GM12865 (cell line): ENCODE data around the gene ANP32D.
"Not testable (repeated sequence)": the region's sequence is repeated elsewhere in the genome, so short reads cannot be mapped to it uniquely, and the experiment has no call there.

Experiments
- DNase-seq: peaks from one replicate; pipeline ENCODE4 v3.0.0; 2010; ENCODE audit warnings: low read depth
- H3K4me3 ChIP-seq: 2 replicates; pipeline ENCODE4 v1.5.1; 2011; ENCODE audit warnings: mild to moderate bottlenecking, low read depth, low read length, control low read depth
- TF ChIP-seq, protein P1 (sequence below): IDR thresholded peaks from 2 replicates; pipeline ENCODE4 v1.5.1; 2011; ENCODE audit warnings: low read length, control low read depth, low read depth, inconsistent platforms; ENCODE audit not compliant: insufficient read depth; ENCODE audit errors: missing control alignments

ANP32D gene

DNA sequence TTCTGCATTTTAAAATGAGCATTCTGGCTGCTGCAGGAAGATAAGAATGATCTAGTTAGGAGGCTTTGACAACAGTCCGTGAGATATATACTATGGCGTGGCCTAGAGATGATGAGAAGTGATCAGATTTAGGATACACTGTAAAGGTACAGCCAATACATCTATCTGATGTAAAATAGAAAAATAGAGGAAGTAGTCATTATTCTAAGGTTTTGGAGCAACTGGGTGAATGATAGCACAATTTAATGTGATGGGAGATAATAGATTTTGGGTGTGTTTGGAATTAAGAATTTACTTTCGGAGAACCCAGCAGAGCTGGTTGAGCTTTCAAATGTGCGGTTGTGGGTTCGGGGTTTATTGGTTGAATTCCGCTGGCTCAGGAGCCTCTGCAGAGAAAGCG, at the start of gene ANP32D:
Gene ANP32D (plus strand): TSS at position 301 of the 400 bp plus-strand sequence. CDS start 106 bp downstream, outside the sequence.
- TF ChIP-seq, protein P1, sequence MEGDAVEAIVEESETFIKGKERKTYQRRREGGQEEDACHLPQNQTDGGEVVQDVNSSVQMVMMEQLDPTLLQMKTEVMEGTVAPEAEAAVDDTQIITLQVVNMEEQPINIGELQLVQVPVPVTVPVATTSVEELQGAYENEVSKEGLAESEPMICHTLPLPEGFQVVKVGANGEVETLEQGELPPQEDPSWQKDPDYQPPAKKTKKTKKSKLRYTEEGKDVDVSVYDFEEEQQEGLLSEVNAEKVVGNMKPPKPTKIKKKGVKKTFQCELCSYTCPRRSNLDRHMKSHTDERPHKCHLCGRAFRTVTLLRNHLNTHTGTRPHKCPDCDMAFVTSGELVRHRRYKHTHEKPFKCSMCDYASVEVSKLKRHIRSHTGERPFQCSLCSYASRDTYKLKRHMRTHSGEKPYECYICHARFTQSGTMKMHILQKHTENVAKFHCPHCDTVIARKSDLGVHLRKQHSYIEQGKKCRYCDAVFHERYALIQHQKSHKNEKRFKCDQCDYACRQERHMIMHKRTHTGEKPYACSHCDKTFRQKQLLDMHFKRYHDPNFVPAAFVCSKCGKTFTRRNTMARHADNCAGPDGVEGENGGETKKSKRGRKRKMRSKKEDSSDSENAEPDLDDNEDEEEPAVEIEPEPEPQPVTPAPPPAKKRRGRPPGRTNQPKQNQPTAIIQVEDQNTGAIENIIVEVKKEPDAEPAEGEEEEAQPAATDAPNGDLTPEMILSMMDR = no peak
- no peak within 1 kb of the TSS for H3K4me3 ChIP-seq
- no peak for DNase-seq

DNA sequence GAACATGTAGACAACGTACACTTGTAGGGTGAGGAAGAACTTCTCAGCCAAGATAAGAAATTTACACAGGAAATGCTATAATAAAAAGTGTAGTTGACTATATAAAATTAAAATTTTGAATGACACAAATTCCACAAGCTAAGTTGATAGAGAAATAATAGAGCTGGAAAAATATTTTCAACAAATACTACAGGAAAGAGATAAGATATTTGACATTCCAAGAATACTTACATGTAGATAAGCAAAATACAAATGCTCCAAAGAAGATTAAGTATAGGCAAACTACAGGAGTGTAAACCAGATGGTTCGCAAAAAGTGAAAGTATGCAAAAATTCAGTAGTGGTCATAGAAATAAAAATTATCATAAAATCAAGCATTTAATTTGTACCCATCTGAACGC, 49.2 kb upstream of the ANP32D start:
- TF ChIP-seq, protein P1 = no peak
- no peak overlapping the region for H3K4me3 ChIP-seq
- no peak for DNase-seq

DNA sequence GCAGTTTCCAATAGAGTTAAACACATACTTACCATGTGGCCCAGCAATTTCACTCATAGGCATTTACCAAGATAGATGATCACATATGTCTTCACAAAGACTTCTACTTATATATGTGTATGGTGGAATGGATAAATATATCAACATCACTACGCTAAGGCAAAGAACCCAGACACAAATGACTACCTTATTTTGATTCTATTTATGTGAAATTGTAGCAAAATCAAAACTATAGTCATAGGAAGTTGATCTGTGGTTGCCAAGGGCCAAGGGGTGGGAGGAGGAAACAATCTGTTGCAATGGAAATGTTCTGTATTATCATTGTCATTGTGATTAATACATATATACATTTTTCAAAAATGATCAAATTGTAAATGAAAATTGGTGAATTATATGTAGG, 47.7 kb upstream of the ANP32D start:
- DNase-seq = no peak
- TF ChIP-seq, protein P1 = no peak
- no peak overlapping the region for H3K4me3 ChIP-seq

DNA sequence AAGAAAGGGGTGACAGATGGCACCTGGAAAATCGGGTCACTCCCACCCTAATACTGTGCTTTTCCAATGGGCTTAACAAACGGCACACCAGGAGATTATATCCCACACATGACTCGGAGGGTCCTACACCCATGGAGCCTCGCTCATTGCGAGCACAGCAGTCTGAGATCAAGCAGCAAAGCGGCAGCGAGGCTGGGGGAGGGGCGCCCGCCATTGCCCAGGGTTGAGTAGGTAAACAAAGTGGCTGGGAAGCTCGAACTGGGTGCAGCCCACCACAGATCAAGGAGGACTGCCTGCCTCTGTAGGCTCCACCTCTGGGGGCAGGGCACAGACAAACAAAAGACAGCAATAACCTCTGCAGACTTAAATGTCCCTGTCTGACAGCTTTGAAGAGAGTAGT, 38.3 kb upstream of the ANP32D start:
- DNase-seq, H3K4me3 ChIP-seq: not testable (repeated sequence)

DNA sequence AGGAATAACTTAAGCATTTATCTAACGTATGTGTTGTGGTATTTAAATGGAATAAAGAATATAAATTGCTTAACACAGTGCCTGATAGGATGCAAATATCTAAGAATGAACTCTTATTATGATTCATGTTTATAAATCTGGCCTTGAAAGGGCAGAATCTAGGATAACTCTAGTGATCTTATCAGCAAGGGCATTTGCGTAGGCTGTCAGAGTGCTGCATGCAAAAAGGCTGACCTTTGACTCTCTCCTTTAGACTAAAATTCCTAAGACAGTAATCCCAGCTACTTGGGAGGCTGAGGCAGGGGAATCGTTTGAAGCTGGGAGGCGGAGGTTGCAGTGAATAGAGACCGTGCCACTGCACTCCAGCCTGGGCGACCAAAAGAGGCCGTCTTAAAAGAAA, 31.3 kb upstream of the ANP32D start:
- TF ChIP-seq, protein P1 = no peak
- no peak for DNase-seq
- no peak overlapping the region for H3K4me3 ChIP-seq

DNA sequence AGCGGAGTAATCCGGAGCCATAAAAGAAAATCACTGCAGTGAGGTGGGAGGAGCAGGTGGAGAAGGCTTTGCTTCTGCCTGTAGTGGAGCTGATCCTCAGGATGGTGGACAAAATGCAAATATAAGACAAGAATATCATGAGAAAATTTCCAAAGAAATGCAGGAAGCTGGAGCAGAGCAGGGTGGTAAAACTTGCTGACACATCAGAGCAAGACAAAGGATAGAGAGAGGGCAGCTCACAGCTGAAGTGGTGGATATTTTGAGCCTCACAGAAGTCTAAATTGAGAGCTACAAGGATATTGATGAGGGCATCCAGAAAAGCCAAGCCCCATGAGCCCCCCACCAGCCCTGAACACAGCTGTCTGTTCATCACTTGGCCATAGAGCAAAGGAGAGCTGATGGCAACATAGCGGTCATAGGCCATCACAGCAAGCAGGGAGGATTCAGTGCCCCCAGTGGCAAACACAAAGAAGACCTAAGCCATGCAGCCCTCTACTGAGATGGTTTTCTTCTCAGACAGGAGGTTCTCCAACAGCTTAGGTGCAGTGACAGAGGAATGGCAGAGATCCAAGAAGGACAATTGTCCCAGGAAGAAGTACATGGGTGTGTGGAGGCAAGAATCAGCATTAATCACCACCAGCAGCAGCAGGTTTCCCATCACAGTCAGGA, 30.0 kb upstream of the ANP32D start:
- TF ChIP-seq, protein P1 = peak; percentile 32
- H3K4me3 ChIP-seq = no peak overlapping the region
- DNase-seq = peak; percentile 40

DNA sequence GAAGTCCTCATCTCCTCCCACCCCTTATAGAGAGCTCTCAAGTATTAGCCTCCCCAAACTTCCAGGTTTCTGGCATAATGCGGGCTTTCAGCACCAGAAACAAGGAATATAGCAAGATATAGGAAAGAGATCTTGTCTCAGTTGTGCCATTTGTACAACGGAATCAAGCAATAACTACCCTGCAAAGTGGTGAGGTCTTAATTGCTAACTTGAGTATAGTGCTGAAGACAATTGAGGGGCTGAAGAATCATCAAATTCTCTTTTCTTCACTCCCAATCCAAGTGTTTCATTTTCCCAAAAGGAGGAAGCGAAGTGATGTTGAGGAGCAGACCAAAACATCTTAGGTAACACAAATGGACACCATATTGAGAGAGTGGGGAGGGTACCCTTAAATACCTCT, 26.8 kb upstream of the ANP32D start:
- no peak for DNase-seq
- TF ChIP-seq, protein P1 = no peak
- H3K4me3 ChIP-seq = no peak overlapping the region
